HepG2 (cell line): ENCODE data around the gene SMIM1. TPM values are rescaled to one million over a fixed set of nuclear protein-coding genes. Genes with fewer than 3 reads are reported as not detected.

Experiments
- SATB2 ChIP-seq: sonication (generic); formaldehyde crosslinking; IDR thresholded peaks from 2 replicates; pipeline ENCODE4 v1.5.0; 2020; ENCODE audit warnings: missing genetic modification reagents
- SNAI1 ChIP-seq: sonication (generic); formaldehyde crosslinking; IDR thresholded peaks from 2 replicates; pipeline ENCODE4 v1.5.0; 2020; ENCODE audit warnings: mild to moderate bottlenecking, missing genetic modification reagents, borderline replicate concordance
- YEATS4 ChIP-seq: sonication (generic); formaldehyde crosslinking; IDR thresholded peaks from 2 replicates; pipeline ENCODE4 v1.4.0; 2020; ENCODE audit warnings: missing genetic modification reagents, borderline replicate concordance
- ZFYVE20 ChIP-seq: sonication (generic); formaldehyde crosslinking; IDR thresholded peaks from 2 replicates; pipeline ENCODE4 v1.8.0; 2023; ENCODE audit warnings: low read depth, mild to moderate bottlenecking, moderate library complexity, missing genetic modification reagents, borderline replicate concordance
- ZNF10 ChIP-seq: sonication (generic); formaldehyde crosslinking; IDR thresholded peaks from 2 replicates; pipeline ENCODE4 v1.4.0; 2020; ENCODE audit warnings: mild to moderate bottlenecking, low read depth, missing genetic modification reagents, borderline replicate concordance
- ZNF263 ChIP-seq: sonication (generic); formaldehyde crosslinking; IDR thresholded peaks from 2 replicates; pipeline ENCODE4 v1.4.0; 2020; ENCODE audit warnings: missing genetic modification reagents
- ZNF30 ChIP-seq: sonication (generic); formaldehyde crosslinking; IDR thresholded peaks from 2 replicates; pipeline ENCODE4 v1.5.0; 2020; ENCODE audit warnings: mild to moderate bottlenecking, missing genetic modification reagents
- ZNF501 ChIP-seq: sonication (generic); formaldehyde crosslinking; IDR thresholded peaks from 2 replicates; pipeline ENCODE4 v1.5.1; 2020; ENCODE audit warnings: mild to moderate bottlenecking, moderate library complexity, missing genetic modification reagents
- ZNF660 ChIP-seq: sonication (generic); formaldehyde crosslinking; IDR thresholded peaks from 2 replicates; pipeline ENCODE4 v1.5.1; 2020; ENCODE audit warnings: mild to moderate bottlenecking, low read depth, missing genetic modification reagents, borderline replicate concordance
- ZNF776 ChIP-seq: sonication (generic); formaldehyde crosslinking; IDR thresholded peaks from 2 replicates; pipeline ENCODE4 v1.4.0; 2020; ENCODE audit warnings: mild to moderate bottlenecking, missing genetic modification reagents
- ZSCAN25 ChIP-seq: sonication (generic); formaldehyde crosslinking; IDR thresholded peaks from 2 replicates; pipeline ENCODE4 v1.8.0; 2022; ENCODE audit warnings: mild to moderate bottlenecking, missing genetic modification reagents
- ZSCAN9 ChIP-seq: IDR thresholded peaks from 2 replicates; pipeline ENCODE4 v1.6.1; 2016; ENCODE audit warnings: borderline replicate concordance
- polyA plus RNA-seq, 8 experiments: library from polyadenylated mRNA; depleted of rRNA in 3 of 8; stranded (reverse) in 7 of 8; unstranded in 1 of 8; fragments of >200 nt; fragmentation: Illumina TruSeq in 4 of 8; extraction: Trizol in 4 of 8; gene quantifications; 2 replicates each; pipeline versions ENCODE4 v1.2.1 to v1.2.3, GENCODE V29; 2011 to 2016; ENCODE audit warnings: low read depth in 4 of 8, missing spikeins in 1 of 8, mixed read lengths in 1 of 8; ENCODE audit not compliant: insufficient read depth in 1 of 8
- total RNA-seq, 5 experiments: library from RNA; depleted of rRNA; stranded (reverse); fragments of >200 nt; fragmentation: Illumina TruSeq; extraction: Trizol; gene quantifications; 2 replicates each; pipeline ENCODE4 v1.2.3, GENCODE V29; 2016; ENCODE audit warnings: low read depth in 1 of 5
- TF ChIP-seq, protein P1 (sequence below): sonication (generic); formaldehyde crosslinking; IDR thresholded peaks from 2 replicates; pipeline ENCODE4 v1.8.1; 2023; ENCODE audit warnings: mild to moderate bottlenecking, inconsistent platforms, moderate library complexity, missing genetic modification reagents, borderline replicate concordance
- TF ChIP-seq, protein P2 (sequence below): sonication (generic); formaldehyde crosslinking; IDR thresholded peaks from 2 replicates; pipeline ENCODE4 v1.5.1; 2020; ENCODE audit warnings: missing genetic modification reagents, mild to moderate bottlenecking, borderline replicate concordance
- TF ChIP-seq, protein P3 (sequence below): sonication (generic); formaldehyde crosslinking; IDR thresholded peaks from 2 replicates; pipeline ENCODE4 v1.4.0; 2020; ENCODE audit warnings: missing genetic modification reagents
- TF ChIP-seq, protein P4 (sequence below): sonication (generic); formaldehyde crosslinking; IDR thresholded peaks from 2 replicates; pipeline ENCODE4 v1.8.0; 2022; ENCODE audit warnings: mild to moderate bottlenecking, missing genetic modification reagents, moderate library complexity
- TF ChIP-seq, protein P5 (sequence below): sonication (generic); formaldehyde crosslinking; IDR thresholded peaks from 2 replicates; pipeline ENCODE4 v1.4.0; 2020; ENCODE audit warnings: missing genetic modification reagents, borderline replicate concordance
- TF ChIP-seq, protein P6 (sequence below): sonication (generic); formaldehyde crosslinking; IDR thresholded peaks from 2 replicates; pipeline ENCODE4 v1.9.0; 2022; ENCODE audit warnings: missing genetic modification reagents, mild to moderate bottlenecking, borderline replicate concordance

The SMIM1 gene
- total and polyA plus RNA-seq, 2 of the 13 experiments (the other 11 are each of a cell fraction or from before 2014, with no cell fraction given), result 12.4 to 56.3 TPM

DNA sequence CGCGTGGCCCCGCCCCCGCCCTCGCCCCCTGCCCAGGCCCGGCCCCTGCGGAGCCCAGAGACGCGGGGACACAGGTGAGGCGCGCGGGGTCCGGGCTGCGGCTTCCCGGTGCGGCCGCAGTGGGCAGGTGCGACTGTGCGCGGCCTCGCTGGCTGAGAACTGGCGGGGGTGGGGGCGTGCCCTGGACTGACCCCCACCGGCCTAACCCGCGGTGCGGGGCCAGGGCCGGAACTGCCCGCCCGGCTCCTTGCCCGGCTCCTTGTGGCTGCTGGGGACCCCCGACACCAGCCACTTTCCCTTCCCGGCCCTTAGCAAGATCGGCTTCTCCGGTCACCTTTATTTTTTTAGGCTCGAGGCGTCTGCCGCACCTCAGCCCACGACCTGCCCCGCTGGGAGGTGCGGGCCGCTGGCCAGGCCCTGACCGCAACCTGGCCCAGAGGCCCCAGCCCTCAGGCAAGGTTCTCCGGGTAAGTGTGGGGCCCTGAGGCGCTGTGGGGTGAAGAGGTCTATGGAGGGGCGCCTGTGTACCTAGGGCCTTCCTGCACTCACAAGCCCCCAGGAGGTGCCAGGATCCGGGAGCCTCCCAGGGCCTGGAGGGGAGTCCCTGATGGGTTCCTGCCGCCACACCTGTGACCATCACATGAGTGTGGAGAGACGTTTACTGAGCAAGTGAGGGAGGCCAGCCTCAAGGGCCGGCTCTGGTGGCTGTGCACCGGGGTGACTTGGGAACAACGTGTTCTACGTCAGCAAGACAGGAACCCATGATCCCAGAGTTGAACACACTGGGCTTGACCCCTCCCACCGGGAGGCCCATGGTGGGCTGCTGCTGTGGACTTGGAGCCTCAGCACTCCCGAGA is at the start of gene SMIM1 (continued):
- TF ChIP-seq, protein P1, sequence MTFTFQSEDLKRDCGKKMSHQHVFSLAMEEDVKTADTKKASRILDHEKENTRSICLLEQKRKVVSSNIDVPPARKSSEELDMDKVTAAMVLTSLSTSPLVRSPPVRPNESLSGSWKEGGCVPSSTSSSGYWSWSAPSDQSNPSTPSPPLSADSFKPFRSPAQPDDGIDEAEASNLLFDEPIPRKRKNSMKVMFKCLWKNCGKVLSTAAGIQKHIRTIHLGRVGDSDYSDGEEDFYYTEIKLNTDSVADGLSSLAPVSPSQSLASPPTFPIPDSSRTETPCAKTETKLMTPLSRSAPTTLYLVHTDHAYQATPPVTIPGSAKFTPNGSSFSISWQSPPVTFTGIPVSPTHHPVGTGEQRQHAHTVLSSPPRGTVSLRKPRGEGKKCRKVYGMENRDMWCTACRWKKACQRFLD (CRISPR knock-in tag), result peak; percentile 18; the same call in 1 of the 2 replicates
- TF ChIP-seq SATB2 (CRISPR knock-in tag) (no peak), YEATS4 (no peak; the same call in 1 of the 2 replicates), ZSCAN25 (CRISPR knock-in tag) (0 out of 2 replicates have a peak, but pooled peaks have one; percentile 4), ZNF30 (CRISPR knock-in tag) (0 out of 2 replicates have a peak, but pooled peaks have one; percentile 35), ZSCAN9 (no peak), ZFYVE20 (CRISPR knock-in tag) (0 out of 2 replicates have a peak, but pooled peaks have one; percentile 37), ZNF776 (CRISPR knock-in tag) (peak; percentile 75), ZNF501 (no peak; the same call in 1 of the 2 replicates), ZNF660 (no peak), ZNF10 (CRISPR knock-in tag) (no peak), SNAI1 (CRISPR knock-in tag) (peak; percentile 54; the same call in 1 of the 2 replicates), ZNF263 (CRISPR knock-in tag) (no peak)
- TF ChIP-seq, protein P2, sequence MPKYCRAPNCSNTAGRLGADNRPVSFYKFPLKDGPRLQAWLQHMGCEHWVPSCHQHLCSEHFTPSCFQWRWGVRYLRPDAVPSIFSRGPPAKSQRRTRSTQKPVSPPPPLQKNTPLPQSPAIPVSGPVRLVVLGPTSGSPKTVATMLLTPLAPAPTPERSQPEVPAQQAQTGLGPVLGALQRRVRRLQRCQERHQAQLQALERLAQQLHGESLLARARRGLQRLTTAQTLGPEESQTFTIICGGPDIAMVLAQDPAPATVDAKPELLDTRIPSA (CRISPR knock-in tag), result no peak
- TF ChIP-seq, protein P3, sequence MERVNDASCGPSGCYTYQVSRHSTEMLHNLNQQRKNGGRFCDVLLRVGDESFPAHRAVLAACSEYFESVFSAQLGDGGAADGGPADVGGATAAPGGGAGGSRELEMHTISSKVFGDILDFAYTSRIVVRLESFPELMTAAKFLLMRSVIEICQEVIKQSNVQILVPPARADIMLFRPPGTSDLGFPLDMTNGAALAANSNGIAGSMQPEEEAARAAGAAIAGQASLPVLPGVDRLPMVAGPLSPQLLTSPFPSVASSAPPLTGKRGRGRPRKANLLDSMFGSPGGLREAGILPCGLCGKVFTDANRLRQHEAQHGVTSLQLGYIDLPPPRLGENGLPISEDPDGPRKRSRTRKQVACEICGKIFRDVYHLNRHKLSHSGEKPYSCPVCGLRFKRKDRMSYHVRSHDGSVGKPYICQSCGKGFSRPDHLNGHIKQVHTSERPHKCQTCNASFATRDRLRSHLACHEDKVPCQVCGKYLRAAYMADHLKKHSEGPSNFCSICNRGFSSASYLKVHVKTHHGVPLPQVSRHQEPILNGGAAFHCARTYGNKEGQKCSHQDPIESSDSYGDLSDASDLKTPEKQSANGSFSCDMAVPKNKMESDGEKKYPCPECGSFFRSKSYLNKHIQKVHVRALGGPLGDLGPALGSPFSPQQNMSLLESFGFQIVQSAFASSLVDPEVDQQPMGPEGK (CRISPR knock-in tag), result 0 out of 2 replicates have a peak, but pooled peaks have one; percentile 24
- TF ChIP-seq, protein P4, sequence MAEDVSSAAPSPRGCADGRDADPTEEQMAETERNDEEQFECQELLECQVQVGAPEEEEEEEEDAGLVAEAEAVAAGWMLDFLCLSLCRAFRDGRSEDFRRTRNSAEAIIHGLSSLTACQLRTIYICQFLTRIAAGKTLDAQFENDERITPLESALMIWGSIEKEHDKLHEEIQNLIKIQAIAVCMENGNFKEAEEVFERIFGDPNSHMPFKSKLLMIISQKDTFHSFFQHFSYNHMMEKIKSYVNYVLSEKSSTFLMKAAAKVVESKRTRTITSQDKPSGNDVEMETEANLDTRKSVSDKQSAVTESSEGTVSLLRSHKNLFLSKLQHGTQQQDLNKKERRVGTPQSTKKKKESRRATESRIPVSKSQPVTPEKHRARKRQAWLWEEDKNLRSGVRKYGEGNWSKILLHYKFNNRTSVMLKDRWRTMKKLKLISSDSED (CRISPR knock-in tag), result 0 out of 2 replicates have a peak, but pooled peaks have one; percentile 50
- TF ChIP-seq, protein P5, sequence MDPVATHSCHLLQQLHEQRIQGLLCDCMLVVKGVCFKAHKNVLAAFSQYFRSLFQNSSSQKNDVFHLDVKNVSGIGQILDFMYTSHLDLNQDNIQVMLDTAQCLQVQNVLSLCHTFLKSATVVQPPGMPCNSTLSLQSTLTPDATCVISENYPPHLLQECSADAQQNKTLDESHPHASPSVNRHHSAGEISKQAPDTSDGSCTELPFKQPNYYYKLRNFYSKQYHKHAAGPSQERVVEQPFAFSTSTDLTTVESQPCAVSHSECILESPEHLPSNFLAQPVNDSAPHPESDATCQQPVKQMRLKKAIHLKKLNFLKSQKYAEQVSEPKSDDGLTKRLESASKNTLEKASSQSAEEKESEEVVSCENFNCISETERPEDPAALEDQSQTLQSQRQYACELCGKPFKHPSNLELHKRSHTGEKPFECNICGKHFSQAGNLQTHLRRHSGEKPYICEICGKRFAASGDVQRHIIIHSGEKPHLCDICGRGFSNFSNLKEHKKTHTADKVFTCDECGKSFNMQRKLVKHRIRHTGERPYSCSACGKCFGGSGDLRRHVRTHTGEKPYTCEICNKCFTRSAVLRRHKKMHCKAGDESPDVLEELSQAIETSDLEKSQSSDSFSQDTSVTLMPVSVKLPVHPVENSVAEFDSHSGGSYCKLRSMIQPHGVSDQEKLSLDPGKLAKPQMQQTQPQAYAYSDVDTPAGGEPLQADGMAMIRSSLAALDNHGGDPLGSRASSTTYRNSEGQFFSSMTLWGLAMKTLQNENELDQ (CRISPR knock-in tag), result no peak
- TF ChIP-seq, protein P6, sequence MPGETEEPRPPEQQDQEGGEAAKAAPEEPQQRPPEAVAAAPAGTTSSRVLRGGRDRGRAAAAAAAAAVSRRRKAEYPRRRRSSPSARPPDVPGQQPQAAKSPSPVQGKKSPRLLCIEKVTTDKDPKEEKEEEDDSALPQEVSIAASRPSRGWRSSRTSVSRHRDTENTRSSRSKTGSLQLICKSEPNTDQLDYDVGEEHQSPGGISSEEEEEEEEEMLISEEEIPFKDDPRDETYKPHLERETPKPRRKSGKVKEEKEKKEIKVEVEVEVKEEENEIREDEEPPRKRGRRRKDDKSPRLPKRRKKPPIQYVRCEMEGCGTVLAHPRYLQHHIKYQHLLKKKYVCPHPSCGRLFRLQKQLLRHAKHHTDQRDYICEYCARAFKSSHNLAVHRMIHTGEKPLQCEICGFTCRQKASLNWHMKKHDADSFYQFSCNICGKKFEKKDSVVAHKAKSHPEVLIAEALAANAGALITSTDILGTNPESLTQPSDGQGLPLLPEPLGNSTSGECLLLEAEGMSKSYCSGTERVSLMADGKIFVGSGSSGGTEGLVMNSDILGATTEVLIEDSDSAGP (CRISPR knock-in tag), result 0 out of 2 replicates have a peak, but pooled peaks have one; percentile 4
